Measurements from ENCODE around the gene EMP1. TPM values are rescaled to one million over a fixed set of nuclear protein-coding genes. Genes with fewer than 3 reads are reported as not detected.

Gene EMP1
- total RNA-seq, 1 donor from 2014 or later = 125 TPM

DNA sequence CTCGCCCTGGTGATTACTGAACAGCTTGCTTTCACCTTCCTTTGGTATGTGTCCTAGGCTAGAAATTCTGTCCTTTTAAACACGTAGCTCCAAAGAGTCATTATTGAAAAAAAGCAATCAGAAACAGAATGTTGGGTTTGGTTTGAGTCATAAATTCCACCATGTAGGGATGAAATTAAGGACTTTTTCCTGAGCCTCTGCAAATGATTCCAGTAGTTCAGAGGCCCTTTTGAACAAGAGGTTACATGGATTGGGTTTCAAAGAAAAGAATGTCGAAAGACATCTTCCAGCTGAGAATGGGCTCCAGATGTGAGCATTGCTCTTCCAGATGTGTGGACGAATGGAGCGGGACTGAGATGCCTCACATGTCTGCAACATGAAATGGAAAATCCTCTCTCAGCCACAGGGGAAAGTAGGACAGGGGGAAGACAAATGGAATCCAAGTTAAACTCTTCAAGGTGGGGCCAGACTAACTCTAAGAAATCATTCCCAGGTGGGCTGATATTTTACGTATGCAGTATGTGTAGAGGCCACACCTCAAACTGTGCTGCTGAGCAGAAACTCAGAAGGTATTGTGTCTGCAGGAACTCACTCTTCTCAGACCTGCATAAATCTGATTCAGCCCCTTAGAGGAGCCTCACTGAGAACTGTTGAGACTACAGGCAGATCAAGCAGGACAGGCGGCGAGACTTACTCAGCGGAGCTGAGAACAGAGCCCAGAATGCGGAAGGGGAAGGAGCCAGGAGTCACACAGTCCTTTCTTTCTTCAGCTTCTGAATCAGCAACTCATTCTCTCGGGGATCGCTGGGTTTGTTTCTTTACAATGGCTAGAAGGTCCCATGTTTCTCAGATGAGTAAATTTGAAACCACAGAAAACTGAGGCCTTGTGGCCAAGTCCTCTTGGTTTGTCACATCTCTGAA, 23.3 kb upstream of the EMP1 start:
- DNase-seq = peak; percentile 99

DNA sequence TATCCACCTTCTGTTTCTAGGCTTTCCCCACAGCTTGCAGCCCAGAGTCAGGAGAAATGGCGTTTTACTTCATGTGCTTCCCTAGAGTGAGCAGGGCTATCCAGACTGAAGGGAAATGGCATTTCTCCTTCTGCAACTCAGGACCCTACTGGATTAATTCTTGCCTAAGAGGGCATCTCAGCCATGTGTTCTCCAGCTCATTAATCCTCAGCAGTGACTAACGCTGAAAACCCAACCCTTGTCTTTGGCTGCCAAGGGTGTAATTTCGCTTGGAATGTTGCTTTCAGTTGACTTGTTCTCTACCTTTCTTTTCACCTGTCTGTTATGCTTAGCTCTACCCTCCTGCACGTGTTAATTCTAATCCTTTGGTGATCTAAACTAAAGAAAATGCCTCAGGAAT, 21.0 kb upstream of the EMP1 start:
- DNase-seq = peak; percentile 15

DNA sequence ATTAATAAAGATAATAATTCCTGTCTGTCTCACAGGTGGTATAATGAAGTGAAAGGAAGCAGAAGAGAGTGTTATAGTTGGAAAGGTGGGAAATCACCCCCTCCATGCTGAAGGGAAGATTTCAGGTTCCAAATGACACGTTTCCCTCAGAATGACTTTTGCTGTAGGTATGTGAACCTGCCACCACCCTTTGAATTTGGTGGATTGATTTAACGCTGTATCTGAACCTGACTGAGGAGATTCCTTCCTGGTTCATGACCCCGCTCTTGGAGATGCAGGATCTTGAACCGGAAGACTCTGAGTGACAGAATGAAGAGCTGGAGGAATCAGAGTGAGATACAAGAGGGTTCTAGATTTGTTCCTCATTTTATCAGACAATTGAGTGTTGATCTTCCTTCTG, 20.3 kb upstream of the EMP1 start:
- DNase-seq = no peak

DNA sequence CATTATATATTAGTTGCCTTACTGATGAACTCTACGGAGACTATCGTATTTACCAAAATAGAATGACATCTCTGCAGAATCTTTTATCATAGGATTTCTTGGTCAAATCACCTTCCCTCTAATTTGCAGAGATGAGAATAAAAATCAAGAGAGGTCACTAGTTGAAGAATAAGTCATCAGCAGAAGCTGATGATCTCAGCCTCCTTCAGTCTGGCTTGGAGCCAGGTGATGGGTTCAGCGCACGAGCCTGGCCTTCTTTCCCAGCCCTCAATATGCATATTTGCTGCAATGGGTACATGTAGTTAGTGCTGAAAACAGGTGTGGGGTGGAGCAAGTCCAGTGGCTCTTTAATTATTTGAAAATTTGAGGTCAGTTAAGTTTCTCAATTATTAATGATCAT, 19.2 kb upstream of the EMP1 start:
- no peak for DNase-seq

DNA sequence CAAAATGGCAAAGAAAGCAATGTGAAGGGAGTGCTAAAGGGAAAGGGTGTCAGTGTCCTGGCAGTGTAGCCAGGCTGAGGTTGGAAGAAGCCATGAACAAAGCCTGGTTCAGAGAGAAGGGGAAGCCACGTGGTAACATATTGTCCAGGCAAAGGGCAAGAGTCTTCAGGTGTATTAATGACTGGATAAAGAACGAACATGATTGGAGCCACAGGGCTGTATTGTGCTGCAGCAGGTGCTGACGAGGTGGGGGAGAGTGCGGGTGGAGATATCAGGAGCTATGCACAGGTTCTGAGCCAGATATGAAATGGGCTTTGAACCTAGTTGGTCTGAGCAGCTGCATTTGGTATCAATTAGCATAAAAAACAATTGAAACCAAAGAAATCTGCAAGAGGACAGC, 18.6 kb upstream of the EMP1 start:
- no peak for DNase-seq

DNA sequence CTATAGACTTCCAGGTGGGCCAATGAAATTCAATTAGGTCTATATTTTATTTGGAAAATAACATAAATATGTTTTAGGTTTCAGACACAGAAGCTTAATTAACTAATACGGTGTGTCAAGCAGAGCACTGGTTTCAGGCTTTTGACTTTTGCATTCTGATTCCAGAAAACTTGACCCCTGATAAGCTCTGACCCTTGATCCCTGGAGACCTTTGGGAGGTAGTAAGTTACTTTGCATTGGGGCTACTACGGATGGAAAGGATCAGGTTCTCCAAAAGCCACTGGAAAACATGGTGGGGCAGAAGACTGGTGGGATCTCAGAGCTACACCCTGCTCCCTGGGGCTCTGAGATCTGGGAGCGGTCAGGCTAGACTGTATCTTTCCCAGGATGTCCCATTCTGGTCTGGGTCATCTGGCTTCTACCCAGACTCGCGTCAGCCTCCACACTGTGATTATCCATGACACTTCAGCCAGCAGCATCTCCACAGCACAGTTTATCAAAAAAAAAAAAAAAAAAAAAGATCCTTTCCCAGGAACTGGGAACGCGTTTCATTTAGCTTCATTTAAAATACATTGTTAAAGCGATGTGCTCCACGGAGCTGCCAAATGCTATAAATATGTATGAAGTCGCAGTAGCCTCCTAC, 17.8 kb upstream of the EMP1 start:
- DNase-seq = peak; percentile 94

DNA sequence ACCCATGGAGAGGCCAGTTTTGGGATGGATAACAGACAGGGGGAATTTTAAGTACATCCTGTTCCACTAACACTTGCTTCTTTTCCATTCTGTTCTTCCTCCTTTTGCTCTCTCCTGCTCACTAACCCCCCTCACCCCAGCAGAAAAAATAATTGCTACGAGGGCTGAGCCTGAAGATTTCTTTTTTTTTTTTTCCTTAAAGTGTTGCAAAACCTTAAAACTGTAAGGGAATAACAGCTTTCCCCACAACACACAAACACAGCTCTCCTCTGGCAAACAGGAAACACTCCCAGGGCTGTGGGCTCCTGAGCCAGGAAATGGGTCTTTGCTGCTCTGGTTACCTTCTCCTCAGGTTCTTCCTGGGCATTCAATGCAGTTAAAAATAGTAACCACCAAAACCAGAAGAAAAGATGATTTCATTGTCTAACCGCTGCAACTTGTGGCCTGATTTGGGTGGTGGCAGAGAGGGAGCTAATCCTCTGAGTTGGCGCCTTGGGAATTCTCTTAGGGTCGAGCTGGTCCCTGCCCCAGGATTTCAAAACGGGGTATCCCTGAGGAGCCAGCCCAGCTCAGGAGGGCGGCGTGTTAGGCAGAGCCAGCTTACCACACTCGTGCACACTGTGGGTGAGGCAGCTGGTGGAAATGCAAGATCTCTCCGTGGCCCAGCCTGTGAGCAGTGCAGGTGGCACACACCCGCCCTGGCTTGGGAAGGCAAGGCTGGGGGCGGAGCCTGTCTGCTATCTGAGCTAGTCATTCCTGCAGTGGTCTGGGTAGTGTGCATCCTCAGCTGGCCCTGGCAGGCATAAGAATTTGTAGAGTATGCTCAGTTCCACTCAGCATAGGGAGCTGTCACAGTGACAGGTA, 17.1 kb upstream of the EMP1 start:
- DNase-seq = no peak

DNA sequence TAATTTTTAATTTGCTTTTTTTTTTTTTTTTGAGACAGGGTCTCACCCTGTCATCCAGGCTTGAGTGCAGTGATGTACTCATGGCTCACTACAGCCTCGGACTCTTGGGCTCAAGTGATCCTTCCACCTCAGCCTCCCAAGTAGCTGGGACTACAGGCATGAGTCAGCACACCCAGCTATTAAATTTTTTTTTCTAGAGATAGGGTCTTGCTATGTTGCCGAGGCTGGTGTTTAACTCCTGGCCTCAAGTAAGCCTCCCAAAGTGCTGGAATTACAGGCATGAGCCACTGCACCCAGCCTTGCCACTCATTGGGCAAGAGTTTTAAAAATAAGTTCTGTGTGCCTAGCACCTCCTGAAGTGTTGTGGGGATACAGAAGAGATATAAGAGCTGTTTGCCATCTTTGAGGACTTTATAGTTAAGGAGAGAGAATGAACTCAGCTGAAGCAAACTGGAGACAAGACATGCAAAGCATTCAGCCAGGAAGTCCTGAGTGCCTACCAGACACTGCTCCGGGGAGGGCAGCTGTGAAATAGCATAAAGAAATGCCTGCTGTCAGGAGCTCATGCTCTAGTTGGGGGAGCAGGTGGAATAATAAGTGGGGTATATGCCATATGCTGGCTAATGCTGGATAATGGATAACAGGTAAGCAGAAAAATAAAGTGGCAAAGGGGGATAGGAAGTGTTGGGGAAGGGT, 15.0 kb upstream of the EMP1 start:
- DNase-seq = no peak

DNA sequence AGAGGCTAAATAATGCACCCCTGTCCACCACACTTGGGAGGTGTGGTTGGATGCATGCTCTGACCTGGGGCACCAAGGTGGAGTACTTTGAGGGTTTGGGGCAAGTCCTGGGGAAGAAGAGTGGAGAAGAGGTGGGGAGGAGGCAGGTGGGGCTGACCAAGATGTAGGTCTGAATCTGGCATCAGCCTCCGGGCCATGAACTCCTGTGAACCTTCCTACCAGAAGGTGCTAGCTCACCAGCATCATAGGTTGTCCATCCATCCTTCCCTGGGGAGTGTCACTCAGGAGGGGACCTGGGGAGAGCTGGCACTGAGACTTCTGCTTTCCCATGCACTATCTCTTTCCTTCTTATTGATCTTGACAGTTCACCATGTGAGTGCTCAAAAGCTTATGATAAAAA, 13.6 kb upstream of the EMP1 start:
- DNase-seq = no peak

DNA sequence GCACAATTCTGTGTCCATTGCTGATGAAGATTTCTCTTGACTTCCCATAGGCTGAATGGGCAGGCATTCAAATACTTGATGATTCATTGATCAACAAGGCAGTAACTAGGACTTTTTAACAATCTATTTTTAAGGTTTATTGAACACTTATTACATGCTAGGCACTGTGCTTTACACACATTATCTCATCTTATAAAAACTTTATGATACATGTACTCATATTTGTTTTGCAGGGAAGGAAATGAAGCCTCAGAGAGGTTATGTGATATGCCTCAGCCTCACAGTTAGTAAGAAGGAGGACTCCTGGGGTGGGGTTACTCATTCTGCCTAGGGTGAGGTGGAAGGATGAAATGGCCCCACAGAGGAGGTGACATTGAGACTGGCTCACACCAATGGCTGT, 12.9 kb upstream of the EMP1 start:
- no peak for DNase-seq

DNA sequence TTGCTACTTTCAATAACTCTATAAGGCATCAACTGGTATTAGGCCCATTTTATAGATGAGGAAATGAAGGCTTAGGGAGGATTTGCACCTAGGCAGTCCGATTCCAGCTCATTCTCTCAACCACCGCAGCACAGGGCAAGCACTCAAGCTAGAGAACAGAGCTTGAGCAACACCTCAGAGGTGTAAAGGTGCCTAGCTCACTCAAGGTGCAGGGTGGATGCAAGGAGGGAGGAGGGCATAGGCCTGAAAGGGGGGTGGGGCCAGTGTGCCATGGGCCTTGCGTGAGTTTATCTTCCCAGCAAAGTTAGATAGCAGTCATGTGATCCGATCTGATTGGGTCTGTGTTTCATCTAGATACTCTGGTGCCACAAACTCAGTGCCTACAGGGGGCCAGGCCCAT, 10.2 kb upstream of the EMP1 start:
- DNase-seq = no peak

DNA sequence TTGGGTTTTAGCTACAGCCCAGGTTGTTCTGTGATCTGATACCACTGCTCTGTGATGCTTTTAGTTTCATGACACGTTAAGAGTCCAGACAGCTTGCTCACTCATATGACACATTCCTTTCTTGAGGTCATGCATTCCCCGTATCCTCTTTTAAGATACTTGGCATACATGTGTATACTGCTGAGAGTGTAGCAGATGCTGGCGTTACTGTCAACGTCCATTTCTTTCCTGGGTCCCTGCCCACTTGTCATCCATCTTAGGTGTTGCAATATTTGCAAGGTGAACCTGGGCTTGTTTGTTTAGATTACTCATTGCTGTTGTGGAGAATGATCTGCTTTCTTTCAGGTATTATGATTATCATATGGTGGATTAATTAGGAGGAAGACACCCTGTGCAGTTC, 9.1 kb upstream of the EMP1 start:
- DNase-seq = no peak

DNA sequence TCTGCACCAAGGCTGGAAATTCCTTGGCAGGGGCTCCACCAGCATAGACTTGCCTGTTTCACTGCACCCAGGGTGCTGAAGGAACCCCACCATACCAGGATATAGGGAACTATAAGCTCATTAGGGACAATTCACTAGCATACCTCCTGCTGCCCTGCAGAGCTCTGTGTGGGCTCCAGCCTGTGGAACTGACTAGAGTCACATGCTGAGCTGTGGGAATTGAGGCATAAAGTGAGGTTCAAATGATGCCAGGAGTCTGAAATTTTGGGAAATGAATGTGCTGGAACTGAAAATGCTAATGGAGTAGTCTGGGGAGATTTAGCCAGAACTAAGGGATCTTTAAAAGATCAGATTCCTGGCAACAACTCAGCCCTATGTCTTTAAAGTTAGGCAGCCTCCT, 7.3 kb upstream of the EMP1 start:
- DNase-seq = no peak

DNA sequence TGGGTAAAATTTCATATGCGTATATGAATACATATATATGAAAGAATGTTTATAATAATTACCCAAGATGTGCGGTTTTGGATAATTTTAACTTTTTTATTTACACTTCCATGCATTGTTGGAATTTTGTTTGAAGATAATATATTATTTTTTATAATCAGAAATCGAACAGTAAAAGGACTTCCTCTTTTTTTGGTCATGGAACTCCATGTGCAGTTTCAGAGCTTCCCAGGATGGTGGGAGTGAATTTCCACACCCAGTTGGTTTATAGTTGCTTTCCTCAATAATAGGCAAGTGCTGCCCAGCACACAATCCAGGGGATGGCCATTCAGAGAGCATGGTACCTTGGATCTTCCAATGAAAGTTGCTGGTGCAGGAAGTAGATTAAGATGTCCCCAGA, 6.3 kb upstream of the EMP1 start:
- no peak for DNase-seq

DNA sequence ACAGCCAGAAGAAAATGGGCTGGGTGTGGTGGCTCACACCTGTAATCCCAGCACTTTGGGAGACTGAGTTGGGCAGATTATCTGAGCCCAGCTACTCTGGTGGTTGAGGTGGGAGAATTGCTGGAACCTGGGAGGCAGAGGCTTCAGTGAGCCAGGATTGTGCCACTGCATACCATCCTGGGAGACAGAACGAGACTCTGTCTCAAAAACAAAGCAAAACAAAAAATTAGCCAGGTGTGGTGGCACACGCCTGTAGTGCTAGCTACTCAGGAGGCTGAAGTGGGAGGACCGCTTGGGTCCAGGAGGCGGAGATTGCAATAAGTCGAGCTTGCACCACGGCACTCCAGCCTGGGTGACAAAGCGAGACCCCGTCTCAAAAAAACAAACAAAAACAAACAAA, 3.8 kb upstream of the EMP1 start:
- DNase-seq = no peak

DNA sequence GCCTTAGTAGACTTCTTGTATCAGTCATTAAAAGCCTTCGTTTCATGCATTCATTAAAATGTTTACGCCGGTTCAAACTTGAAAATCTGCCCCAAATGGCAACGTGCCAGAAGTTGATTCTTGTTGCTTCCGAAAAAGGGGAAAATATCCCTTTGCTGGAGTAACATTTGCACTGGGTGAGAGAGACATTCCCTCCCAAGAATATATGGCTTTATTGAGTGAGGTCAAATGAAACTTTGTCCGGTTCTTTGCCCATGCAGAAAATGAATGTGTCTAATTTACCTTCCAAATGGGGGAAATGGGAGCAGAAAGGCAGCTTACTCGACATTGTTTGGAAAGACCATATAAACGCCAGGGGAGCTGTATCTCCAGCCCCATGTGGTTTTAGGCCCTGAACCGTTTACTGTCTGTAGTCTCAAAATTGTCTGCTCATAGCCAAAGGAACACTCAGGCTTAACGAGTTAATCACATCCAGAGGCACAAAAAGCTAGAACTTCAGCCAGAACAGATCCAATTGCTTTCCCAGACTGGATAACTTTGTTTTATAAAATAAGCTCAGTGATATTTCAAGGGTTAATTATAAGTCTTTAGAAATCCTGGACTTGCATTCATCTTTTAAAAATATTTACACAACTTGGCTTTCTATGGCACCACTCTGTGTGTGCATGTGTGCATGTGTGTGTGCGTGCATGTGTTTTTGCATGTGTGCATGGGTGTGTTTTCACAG, 2.9 kb upstream of the EMP1 start:
- DNase-seq = peak; percentile 84

DNA sequence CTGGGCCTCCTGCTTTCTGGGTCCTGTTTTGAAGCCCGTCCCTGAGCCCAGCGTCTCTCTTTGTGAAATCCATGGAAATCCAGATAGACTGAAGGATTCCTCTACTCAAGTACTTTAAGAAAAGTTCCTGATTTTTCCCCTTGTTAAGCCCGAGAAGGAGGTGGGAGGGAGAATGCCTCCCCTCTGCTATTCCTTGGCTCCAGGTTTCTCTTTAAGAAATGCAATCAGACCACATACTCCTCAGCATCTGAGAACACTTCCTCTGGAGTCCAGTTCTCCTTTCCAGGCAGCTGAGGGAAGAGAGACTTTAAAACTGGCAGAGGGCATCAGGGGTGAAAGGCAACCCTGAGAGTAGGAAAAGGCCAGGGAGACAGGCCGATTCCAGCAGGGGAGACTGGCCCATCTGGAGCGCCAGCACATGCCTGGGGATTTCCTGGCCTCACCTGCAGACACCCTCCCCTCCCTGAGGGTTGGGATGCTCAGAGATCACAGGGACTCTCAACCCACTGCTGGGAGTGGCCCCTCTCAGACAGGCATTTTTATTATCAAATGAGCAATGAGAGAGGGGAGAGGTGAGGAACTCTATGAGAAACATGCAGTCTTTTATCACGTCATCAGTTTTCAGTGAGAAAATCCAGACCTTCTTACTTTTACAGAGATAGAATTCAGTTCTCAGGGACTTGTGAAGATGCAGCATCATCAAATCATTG, 2.0 kb upstream of the EMP1 start:
- peak; percentile 47 for DNase-seq

DNA sequence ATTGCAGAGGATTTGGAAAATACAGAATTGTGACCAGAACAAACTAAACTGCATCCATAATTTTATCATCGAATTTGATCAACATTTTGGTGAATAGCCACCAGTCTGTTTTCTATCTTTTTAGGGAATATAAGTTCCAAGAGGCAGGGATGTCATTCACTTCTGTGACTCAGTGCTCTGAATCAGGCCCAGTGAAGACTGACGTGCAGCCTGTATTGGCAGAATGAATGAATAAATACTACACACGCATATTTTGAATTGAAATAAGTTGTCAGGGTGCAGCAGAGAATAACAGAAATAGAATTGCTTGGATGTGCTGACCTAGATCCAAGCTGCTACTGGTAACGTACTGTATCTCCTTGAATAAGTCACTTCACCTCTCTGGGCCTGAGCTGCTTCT, 1.3 kb upstream of the EMP1 start:
- peak; percentile 28 for DNase-seq

DNA sequence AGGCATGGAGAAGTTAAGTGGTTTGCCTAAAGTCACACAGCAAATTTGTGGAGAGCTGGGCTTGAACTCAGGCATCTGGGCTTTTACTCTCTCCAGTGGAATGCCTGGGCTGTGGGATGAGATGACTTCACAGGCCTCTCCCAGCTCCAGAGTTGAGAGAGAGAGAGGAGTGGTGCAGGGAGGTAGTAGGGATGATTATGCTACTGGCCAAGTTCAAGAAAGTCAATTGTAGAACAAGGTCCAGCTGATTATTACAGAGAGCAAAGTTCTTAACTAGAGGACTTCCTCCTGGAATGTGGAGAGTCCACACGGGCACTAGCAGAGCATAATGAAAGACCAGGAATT, 769 bp upstream of the EMP1 start:
- DNase-seq = peak; percentile 50

DNA sequence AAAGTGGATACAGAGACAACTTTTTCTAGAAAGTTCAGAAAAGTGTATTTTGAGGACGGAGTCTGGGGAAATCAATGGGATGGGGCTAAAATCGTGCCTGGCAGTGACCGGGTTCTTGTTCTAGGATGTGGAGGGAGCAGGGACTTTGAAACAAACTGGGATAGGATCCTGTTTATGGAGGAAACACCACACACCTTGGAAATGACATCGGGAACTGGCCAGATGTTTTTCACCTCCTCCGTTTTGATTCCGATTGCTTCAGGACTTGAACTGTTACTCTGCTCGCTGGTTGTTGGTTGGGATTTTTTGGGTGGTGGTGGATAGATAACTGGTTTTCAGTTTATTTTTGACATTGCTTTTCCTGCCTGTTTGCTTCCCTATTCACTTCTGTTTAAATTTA, 506 bp downstream of the EMP1 start:
- DNase-seq = peak; percentile 28

DNA sequence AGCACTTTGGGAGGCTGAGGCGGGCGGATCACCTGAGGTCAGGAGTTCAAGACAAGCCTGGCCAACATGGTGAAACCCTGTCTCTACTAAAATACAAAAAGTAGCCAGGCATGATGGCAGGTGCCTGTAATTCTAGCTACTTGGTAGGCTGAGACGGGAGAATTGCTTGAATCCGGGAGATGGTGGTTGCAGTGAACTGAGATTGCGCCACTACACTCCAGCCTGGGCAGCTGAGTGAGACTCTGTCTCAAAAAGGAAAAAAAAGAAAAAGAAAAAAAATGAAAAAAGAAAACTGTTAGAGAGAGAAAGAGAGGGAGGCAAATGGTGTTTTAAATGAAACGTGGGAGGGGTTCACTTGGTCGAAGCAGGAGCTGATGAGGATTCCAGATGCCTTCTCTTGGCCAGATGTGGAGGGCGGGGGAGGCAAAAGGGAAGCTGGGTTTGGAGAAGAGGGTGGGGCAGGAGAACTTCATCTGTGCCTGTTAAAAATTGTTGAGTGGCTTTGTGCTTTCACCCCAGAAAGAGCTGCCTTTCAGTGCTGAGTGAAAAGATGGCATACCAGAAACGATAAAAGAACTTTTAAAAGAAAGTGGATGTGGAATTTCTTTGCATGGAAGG, 1.1 kb downstream of the EMP1 start:
- peak; percentile 92 for DNase-seq
